OCI-M2 (cell line): Measurements from ENCODE around the gene CD69.

ENCODE experiments used
- DNase-seq: peaks from one replicate; lab custom pipeline; 2025; ENCODE audit not compliant: unreplicated experiment; lab: John Stamatoyannopoulos, UW

CD69 gene

DNA sequence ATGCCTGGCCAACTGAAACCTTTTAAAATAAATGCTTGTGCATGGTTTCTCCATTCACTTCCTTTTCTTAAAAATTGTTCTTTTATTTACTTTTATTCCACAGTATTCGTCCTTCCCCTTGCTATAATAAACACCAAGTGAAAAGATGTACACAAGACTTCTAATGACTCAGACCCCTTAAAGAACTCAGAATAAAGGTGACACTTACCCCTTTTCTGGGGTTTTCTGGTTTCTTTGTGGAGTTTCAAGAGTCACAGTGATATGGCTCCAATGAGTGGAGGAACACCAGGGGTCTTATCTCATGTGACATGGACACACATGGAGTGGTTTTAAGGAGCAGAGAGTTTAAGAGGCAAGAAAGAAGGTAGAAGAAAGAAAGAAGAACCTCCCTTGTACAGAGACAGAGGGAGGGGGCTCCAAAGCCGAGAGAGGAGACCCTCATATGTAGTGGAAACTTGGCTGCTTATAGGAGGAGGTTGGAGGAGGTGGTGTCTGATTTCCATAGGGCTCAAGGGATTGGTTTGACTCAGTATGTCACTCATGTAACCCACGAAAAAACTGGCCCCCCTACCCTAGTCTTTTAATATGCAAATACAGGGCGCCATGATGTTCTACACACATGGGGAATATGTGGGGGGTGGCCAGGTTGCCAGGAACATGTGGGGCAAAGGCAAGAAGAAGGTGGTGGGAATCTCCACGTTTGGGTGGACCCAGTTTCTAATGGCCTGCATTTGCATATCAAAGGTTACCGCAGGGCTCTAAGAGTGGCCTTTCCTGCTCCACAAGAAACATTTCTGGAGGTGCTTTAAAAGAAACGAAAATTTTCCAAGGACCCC is 22.1 kb upstream of the CD69 start:
- DNase-seq: no peak

DNA sequence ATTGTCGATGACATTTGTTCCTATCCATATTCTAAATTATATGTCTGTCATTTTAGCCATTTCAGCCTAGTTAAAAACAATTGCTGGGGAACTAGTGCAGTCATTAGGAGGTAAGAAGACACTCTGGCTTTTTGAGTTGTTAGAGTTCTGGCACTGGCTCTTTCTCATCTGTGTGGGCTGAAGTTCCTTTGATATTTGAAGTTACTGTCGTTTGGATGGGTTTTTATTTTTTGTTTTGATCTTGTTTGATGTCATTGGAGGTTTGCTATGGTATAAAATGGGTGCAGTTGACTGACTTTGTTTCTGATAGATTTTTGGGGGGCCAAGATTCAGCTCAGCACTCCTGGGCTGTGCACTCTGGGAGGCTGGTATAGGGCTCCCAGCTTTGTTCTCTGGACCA is 20.7 kb upstream of the CD69 start:
- no peak for DNase-seq

- no peak for DNase-seq
Observed at GRCh38 chr12:9779209-9779608, 18.5 kb upstream of the CD69 start.

GRCh38 chr12:9776781-9777180 is 16.1 kb upstream of the CD69 start:
- DNase-seq: no peak

DNA sequence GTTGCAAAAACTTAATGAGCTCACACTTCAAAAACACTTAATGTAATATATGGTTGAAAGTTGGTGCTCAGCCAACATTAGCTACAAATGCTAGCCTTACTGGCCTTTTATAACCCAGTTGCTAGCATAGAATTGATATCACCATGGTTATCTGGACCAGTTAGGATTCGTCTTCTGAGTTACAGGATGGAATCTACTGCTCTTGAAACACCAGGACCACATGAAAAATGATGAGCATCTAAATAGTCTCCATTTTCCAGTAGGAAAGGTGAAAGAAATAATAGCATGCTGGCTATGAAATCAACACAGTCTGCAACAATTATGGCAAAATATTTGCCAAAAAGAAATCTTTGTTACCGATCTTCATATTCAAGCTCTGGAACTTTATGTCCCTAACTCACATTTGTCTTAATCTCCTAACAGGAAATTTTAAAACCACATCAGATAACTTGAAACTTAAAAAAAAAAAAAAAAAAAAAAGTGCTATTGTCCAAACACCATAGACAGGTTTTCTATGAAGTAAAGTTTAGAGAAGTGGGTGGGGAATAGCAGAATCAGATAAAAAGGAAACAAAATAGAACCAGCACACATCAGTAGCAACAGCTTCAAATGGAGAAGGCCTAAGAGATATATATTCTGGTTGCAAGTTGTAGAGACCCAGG is 12.6 kb upstream of the CD69 start:
- DNase-seq: no peak

DNA sequence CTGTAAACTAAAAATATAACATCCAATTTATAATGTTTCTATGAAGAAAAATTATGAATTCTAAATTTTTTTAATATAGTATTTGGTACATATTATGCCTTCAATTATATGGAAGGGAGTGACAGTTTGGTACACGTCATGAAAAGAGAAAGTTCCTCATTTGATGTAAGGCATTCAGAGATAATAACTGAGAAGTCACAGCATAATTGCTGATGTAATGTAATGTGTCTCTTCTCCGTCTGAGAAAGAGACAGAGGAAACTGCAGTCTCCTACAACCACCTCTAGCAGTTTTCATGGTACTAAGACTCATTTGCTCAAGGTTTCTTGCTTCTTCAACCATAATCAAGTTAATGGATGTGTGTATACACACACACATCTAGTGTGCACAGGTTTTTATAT is 2.3 kb upstream of the CD69 start:
- DNase-seq: no peak

DNA sequence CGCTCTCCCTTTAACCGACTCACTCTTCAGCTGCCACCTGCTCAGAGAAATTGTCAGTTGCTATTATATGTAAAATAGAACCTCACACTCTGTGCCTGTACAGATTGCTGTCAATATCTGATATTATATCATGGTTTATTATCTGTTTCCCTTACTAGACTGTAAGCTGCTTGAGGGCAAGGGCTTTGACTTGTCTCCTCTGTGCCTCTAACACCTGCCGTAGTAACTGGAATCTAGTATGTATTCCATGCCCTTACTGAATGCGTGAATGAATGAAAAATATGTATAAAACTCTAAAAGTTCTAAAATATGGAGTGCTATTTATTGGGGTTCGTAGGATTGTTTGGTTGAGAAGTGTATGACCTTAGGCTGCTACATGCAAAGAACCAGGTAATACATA is 1.7 kb upstream of the CD69 start:
- DNase-seq: no peak

GRCh38 chr12:9761419-9761781 is 699 bp upstream of the CD69 start:
- DNase-seq: no peak

- DNase-seq: no peak
Observed at GRCh38 chr12:9760120-9760519, 581 bp downstream of the CD69 start.

GRCh38 chr12:9759694-9760093 is 1.0 kb downstream of the CD69 start:
- DNase-seq: no peak

- DNase-seq: no peak
Observed at GRCh38 chr12:9758119-9758518, 2.6 kb downstream of the CD69 start.

GRCh38 chr12:9757433-9758025 is 3.2 kb downstream of the CD69 start:
- no peak for DNase-seq

- no peak for DNase-seq
Observed at GRCh38 chr12:9756706-9757105, 4.0 kb downstream of the CD69 start.

DNA sequence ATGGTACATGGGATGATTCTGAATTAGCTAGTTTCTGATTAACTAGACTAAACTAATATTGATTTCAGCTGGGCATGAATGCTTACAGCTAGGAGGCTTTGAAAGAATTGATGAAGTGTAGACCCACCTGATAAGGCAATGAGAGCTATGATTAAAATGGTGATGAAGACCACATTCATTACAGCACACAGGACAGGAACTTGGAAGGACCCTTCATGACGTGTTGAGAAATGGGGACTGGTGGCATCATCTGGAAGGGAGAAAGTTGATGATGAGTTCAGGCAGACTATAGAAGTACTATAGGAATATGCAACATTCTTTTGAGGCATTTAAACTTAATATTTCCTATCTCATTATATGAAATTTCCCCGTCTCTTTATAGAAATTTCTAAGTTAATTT is 4.5 kb downstream of the CD69 start:
- no peak for DNase-seq

GRCh38 chr12:9755567-9755966 is 5.1 kb downstream of the CD69 start:
- no peak for DNase-seq

DNA sequence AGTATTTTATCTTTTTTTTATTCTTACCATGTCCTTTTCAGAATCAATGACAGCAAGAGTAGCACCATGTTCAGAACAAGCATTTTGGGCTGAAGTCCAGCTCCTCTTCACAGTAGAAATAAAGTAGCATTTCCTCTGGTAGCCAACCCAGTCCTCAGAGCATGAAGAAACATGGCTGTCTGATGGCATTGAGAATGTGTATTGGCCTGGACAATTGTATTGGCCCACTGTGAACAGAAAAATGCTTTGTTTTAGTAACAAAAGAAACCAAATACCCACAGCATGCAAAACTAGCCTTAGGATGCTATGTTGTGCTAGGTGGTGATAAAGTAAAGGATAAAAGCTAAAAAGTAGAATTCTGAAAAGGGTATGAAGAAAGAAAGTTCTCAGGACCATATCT is 5.7 kb downstream of the CD69 start:
- no peak for DNase-seq

- DNase-seq: no peak
Observed at GRCh38 chr12:9754099-9754927, 6.4 kb downstream of the CD69 start.

DNA sequence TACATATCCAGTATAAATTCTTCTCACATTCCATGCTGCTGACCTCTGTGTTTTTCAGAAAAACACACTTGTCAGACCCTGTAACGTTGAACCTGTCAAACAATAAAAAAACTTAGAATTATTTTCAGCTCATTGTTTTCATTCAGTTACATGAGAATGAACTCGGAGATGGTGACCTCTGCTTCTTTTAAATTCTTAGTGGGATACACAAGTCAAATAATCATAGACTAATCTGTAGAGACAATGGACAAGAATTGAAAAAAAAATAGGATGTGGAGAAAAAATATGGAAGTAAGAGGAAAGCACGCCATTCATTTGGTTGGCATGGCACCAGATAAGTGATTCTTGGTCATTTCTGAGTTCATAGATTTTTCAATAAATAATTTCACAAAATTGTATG is 7.2 kb downstream of the CD69 start:
- DNase-seq: no peak

- DNase-seq: no peak
Observed at GRCh38 chr12:9753073-9753472, 7.6 kb downstream of the CD69 start.

- no peak for DNase-seq
Observed at GRCh38 chr12:9752145-9752933, 8.4 kb downstream of the CD69 start.
